ENCODE measurements around the gene ACLY.
"Not testable (repeated sequence)": the region's sequence is repeated elsewhere in the genome, so short reads cannot be mapped to it uniquely, and the experiment has no call there.

The ACLY gene

GRCh38 chr17:41868568-41868967 is 50.2 kb downstream of the ACLY start:
- in situ Hi-C loops (cut with HindIII; ENCODE audit: low sequenced_read_pairs), result no loop called here
- TF ChIP-seq CTCF (IDR thresholded peaks at IDR 0.05; ENCODE audit: low read depth, low read length), result no peak
- H3K4me3 ChIP-seq (ENCODE audit: low read depth, low read length), result no peak overlapping the region
- DNase-seq (ENCODE audit: low read depth, low spot score), result no peak

GRCh38 chr17:41865596-41865893 is 53.2 kb downstream of the ACLY start:
- peak overlapping the region; percentile 29 for H3K4me3 ChIP-seq (ENCODE audit: low read depth, low read length)
- no peak for TF ChIP-seq CTCF (IDR thresholded peaks at IDR 0.05; ENCODE audit: low read depth, low read length)
- DNase-seq (ENCODE audit: low read depth, low spot score), result no peak
- in situ Hi-C loops (cut with HindIII; ENCODE audit: low sequenced_read_pairs), result no loop called here

GRCh38 chr17:41864836-41865595 is 53.7 kb downstream of the ACLY start, which contains the start of gene KLHL11:
KLHL11 (minus strand) TSS chr17:41865423; CDS start chr17:41865370, 53 bp downstream.
- peak within 1 kb of the TSS; percentile 93 for H3K4me3 ChIP-seq (ENCODE audit: low read depth, low read length)
- DNase-seq (ENCODE audit: low read depth, low spot score), result peak; percentile 91
- no peak for TF ChIP-seq CTCF (IDR thresholded peaks at IDR 0.05; ENCODE audit: low read depth, low read length)
- in situ Hi-C loops (cut with HindIII; ENCODE audit: low sequenced_read_pairs), result no loop called here

GRCh38 chr17:41864498-41864835 is 54.3 kb downstream of the ACLY start:
- DNase-seq (ENCODE audit: low read depth, low spot score), result no peak
- peak overlapping the region; percentile 93 for H3K4me3 ChIP-seq (ENCODE audit: low read depth, low read length)
- in situ Hi-C loops (cut with HindIII; ENCODE audit: low sequenced_read_pairs), result no loop called here
- TF ChIP-seq CTCF (IDR thresholded peaks at IDR 0.05; ENCODE audit: low read depth, low read length), result no peak

- TF ChIP-seq CTCF (IDR thresholded peaks at IDR 0.05; ENCODE audit: low read depth, low read length), result no peak
- in situ Hi-C loops (cut with HindIII; ENCODE audit: low sequenced_read_pairs), result no loop called here
- no peak overlapping the region for H3K4me3 ChIP-seq (ENCODE audit: low read depth, low read length)
- DNase-seq (ENCODE audit: low read depth, low spot score), result no peak
Measured at GRCh38 chr17:41863074-41863848, 55.5 kb downstream of the ACLY start.

GRCh38 chr17:41860254-41860931 is 58.4 kb downstream of the ACLY start:
- in situ Hi-C loops (cut with HindIII; ENCODE audit: low sequenced_read_pairs), result no loop called here
- no peak overlapping the region for H3K4me3 ChIP-seq (ENCODE audit: low read depth, low read length)
- no peak for DNase-seq (ENCODE audit: low read depth, low spot score)
- TF ChIP-seq CTCF (IDR thresholded peaks at IDR 0.05; ENCODE audit: low read depth, low read length), result no peak

GRCh38 chr17:41851382-41851781 is 67.4 kb downstream of the ACLY start:
- DNase-seq (ENCODE audit: low read depth, low spot score); H3K4me3 ChIP-seq (ENCODE audit: low read depth, low read length); in situ Hi-C loops (cut with HindIII; ENCODE audit: low sequenced_read_pairs): not testable (repeated sequence)

All from astrocyte of the spinal cord (primary cell).